Fibroblast of the aortic adventitia (primary cell): ENCODE measurements around the gene GPATCH1. TPM values are rescaled to one million over a fixed set of nuclear protein-coding genes. Genes with fewer than 3 reads are reported as not detected.
"Not testable (repeated sequence)": the region's sequence is repeated elsewhere in the genome, so short reads cannot be mapped to it uniquely, and the experiment has no call there.

Experiments
- DNase-seq: peaks from one replicate; pipeline ENCODE4 v3.0.0-alpha.2; 2010; ENCODE audit warnings: low read depth
- H3K4me3 ChIP-seq: 2 replicates; pipeline ENCODE4 v1.5.1; 2011; ENCODE audit warnings: low read depth, mild to moderate bottlenecking, control low read depth, low read length, moderate library complexity
- total RNA-seq: library from RNA; depleted of rRNA; stranded (reverse); fragments of >200 nt; gene quantifications from 2 replicates; pipeline ENCODE4 v1.2.3, GENCODE V29; 2012; ENCODE audit warnings: low replicate concordance
- TF ChIP-seq, protein P1 (sequence below): IDR thresholded peaks from 2 replicates; pipeline ENCODE4 v1.5.1; 2011; ENCODE audit warnings: mild to moderate bottlenecking, low read length, control low read depth, inconsistent platforms; ENCODE audit not compliant: insufficient read depth

GPATCH1 gene
- total RNA-seq, 1 donor: 7.8 TPM

DNA sequence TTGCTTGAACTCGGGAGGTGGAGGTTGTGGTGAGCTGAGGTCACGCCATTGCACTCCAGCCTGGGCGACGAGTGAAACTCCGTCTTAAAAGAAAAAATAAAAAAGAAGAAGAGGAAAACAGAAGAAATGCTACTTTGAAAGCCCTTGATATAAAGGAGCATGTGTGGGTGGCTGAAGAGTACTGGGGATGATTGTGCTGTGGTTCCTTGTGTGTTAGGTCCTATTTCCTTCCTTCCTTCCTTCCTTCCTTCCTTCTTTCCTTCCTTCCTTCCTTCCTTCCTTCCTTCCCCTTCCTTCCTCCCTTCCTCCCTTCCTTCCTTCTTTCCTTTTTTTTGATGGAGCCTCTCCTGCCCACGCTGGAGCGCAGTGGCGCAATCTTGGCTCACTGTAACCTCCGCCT lies 65.2 kb downstream of the GPATCH1 start:
- H3K4me3 ChIP-seq: no peak overlapping the region
- TF ChIP-seq, protein P1, sequence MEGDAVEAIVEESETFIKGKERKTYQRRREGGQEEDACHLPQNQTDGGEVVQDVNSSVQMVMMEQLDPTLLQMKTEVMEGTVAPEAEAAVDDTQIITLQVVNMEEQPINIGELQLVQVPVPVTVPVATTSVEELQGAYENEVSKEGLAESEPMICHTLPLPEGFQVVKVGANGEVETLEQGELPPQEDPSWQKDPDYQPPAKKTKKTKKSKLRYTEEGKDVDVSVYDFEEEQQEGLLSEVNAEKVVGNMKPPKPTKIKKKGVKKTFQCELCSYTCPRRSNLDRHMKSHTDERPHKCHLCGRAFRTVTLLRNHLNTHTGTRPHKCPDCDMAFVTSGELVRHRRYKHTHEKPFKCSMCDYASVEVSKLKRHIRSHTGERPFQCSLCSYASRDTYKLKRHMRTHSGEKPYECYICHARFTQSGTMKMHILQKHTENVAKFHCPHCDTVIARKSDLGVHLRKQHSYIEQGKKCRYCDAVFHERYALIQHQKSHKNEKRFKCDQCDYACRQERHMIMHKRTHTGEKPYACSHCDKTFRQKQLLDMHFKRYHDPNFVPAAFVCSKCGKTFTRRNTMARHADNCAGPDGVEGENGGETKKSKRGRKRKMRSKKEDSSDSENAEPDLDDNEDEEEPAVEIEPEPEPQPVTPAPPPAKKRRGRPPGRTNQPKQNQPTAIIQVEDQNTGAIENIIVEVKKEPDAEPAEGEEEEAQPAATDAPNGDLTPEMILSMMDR: no peak
- no peak for DNase-seq

DNA sequence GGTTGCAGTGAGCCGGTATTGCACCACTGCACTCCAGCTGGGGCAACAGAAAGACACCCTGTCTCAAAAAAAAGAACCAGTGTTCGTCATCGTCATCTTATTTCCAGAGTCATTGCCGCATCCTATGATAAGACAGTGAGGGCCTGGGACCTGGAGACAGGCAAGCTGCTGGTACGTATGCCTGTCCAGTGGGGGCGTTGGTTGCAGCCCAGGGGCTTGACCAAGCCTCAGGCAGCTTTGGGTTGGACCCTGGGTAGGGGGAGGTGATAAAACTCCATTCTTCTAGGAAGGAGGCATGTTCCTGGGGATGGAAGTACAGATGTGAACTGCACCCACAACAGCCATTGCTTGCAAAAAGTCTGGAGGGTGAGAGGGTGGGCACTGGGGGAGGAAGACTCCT lies 66.6 kb downstream of the GPATCH1 start:
- DNase-seq: no peak
- no peak overlapping the region for H3K4me3 ChIP-seq
- TF ChIP-seq, protein P1: no peak

DNA sequence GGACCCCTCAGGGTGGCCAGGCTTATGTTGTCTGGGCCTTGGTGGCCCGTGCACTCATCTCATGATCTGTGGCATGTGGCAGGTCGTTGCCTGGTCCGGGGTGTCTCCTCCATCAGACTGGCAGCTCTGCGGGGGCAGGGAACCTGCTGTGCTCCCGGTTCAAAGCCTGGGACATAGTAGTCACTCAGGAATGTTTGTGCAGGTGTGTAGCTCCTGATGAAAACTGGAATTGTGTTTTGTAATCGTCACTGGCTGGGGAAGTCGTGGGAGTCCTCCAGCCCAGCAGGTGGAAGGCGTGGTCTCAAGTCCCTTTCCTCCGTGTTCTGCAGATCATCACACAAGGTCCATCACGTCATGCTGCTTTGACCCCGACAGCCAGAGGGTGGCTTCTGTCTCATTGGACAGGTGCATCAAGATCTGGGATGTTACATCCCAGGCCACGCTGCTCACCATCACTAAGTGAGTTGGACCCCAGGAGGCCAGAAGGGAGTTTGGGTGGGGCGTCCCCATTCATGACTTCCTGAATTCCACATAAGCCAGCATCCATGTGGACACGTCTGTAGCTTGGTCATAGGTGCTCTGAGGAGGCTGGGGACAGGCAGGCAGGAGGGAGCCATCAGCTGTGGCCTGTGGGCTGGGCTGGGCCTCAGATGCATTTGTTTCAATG lies 70.0 kb downstream of the GPATCH1 start:
- H3K4me3 ChIP-seq: no peak overlapping the region
- TF ChIP-seq, protein P1: no peak
- no peak for DNase-seq

DNA sequence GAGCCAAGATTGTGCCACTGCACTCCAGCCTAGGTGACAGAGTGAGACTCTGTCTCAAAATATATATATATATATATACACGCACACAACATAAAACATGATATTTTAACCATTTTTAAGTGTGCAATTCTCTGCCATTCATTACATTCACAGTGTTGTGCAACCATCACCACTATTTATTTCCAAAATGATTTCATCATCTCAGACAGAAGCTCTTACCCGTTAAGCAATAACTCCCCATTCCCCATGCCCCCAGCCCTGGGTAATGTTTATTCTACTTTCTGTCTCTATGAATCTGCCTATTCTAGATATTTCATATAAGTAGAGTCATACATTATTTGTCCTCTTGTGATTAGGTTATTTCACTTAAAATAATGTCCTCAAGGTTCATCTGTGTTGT lies 71.2 kb downstream of the GPATCH1 start:
- DNase-seq: peak; percentile 56
- TF ChIP-seq, protein P1: no peak

DNA sequence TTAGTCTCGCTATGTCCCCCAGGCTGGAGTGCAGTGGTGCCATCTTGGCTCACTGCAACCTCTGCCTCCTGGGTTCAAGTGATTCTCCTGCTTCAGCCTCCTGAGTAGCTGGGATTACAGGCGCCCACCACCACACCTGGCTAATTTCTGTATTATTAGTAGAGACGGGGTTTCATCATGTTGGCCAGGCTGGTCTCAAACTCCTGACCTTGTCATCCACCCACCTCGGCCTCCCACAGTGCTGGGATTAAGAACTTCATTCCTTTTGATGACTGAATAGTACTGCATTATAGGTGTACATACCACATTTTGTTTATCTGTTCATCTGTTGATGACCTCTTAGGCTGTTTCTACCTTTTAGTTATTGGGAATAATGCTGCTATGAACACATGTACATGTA lies 71.6 kb downstream of the GPATCH1 start:
- not testable (repeated sequence) for DNase-seq, H3K4me3 ChIP-seq

More for the DNA sequence above, 71.2 kb downstream of the GPATCH1 start:
- no peak overlapping the region for H3K4me3 ChIP-seq

DNA sequence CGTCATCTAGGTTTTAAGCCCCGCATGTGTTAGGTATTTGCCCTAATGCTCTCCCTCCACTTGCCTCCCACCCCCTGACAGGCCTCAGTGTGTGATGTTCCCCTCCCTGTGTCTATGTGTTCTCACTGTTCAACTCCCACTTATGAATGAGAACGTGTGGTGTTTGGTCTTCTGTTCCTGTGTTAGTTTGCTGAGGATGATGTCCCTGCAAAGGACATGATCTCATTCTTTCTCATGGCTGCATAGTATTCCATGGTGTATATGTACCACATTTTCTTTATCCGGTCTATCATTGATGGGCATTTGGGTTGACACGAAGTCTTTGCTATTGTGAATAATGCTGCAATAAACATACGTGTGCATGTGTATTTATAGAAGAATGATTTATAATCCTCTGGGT lies 73.3 kb downstream of the GPATCH1 start:
- H3K4me3 ChIP-seq, DNase-seq: not testable (repeated sequence)

DNA sequence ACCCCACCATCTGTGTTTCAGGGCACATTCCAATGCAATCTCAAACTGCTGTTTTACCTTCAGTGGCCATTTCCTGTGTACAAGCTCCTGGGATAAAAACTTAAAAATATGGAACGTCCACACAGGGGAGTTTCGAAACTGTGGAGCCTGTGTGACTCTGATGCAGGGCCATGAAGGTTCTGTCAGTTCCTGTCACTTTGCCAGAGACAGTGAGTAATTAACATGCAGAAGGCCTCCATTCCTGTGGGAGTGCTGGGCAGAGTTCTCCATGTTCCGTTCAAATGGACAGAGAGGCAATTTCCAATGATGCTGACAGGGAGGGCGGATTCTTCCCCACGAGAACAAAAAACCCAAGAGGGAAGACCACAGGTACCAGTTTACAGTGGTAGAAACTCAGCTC lies 75.4 kb downstream of the GPATCH1 start:
- peak; percentile 59 for DNase-seq
- TF ChIP-seq, protein P1: no peak
- no peak overlapping the region for H3K4me3 ChIP-seq

DNA sequence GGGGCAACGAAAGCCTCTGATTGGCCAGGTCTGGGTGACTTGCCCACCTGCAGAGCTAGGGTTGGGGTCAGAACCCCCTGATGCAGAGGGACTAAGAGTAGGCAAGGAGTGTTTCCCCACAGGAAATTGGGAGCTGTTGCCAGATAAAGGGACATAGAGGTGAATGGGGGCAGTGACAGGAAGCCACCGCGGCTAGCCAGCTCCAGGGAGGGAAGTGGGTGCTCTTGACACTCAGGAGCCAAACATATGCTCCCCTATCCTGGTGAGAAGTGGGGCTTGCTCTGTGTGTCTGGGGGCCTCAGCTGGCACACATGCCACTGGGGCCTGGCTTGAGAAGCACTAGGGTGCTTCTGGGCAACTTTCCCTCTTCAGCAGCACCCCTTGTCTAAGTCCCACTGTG lies 76.9 kb downstream of the GPATCH1 start:
- no peak for DNase-seq
- no peak overlapping the region for H3K4me3 ChIP-seq
- TF ChIP-seq, protein P1: no peak
